GM19455 (cell line): ENCODE results near the gene PDK4.

Experiments
- ATAC-seq: cut with Tn5 transposase; IDR thresholded peaks from one replicate; pipeline ENCODE4 v1.9.1; 2021; ENCODE audit not compliant: unreplicated experiment

PDK4 gene

DNA sequence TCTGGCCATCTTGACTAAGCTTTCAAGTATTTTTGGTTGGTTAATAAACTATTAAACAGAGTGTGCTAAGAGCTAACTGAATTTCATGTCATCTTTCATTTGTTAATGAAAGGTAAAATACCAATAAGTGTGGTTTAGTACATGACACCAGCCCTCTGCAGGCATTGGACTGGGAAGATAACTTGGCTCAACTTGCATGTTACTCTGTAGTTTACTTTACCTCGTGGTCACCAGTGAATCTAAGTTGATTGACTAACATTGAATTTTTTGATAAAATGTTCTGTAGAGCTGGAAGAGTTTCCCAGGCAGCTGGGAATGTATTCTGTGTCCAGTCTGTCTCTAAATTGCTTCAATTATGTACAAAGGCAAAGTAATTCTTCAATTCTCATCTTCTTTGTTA is 60.7 kb downstream of the PDK4 start:
- no peak for ATAC-seq

GRCh38 chr7:95534796-95535195 is 61.5 kb downstream of the PDK4 start:
- ATAC-seq = no peak
